Keratinocyte (primary cell): Measurements from ENCODE around the gene UBIAD1. TPM values are rescaled to one million over a fixed set of nuclear protein-coding genes. Genes with fewer than 3 reads are reported as not detected.

ENCODE experiments used
- DNase-seq: peaks from one replicate; pipeline ENCODE4 v3.0.0-alpha.2; 2011; ENCODE audit warnings: low read depth, missing footprints, low spot score
- FAIRE-seq: peaks from 2 replicates; lab custom pipeline; 2011; peaks lifted over from hg19 to GRCh38; lab: Jason Lieb, UNC
- H2AFZ ChIP-seq: 2 replicates; pipeline ENCODE4 v1.6.0; 2012; ENCODE audit warnings: low read length, control low read depth, inconsistent platforms; ENCODE audit not compliant: control insufficient read depth
- H3K27ac ChIP-seq: 2 replicates; pipeline ENCODE4 v1.5.1; 2011; ENCODE audit warnings: low read length; ENCODE audit not compliant: control insufficient read depth, insufficient read depth
- H3K27me3 ChIP-seq: 3 replicates; pipeline ENCODE4 v1.6.0; 2011; ENCODE audit warnings: low read length; ENCODE audit not compliant: control insufficient read depth, insufficient read depth; ENCODE audit errors: extremely low read depth
- H3K36me3 ChIP-seq, 2 experiments: 2 replicates in 1 of 2; 3 replicates in 1 of 2; pipeline ENCODE4 v1.5.1; 2011; ENCODE audit warnings: low read length in 2 of 2, mild to moderate bottlenecking in 1 of 2; ENCODE audit not compliant: control insufficient read depth in 2 of 2, insufficient read depth in 2 of 2; ENCODE audit errors: extremely low read depth in 1 of 2
- H3K4me1 ChIP-seq: 3 replicates; pipeline ENCODE4 v1.5.1; 2011; ENCODE audit warnings: low read length; ENCODE audit not compliant: control insufficient read depth, insufficient read depth; ENCODE audit errors: extremely low read depth
- H3K4me2 ChIP-seq: 3 replicates; pipeline ENCODE4 v1.6.0; 2011; ENCODE audit warnings: low read depth, low read length; ENCODE audit not compliant: control insufficient read depth, insufficient read depth; ENCODE audit errors: extremely low read depth
- H3K4me3 ChIP-seq, 3 experiments: fragments of 200-600 bp in 1 of 3; sonication (generic) in 1 of 3; 2 replicates in 2 of 3; 3 replicates in 1 of 3; pipeline ENCODE4 v1.5.1; 2011 to 2016; ENCODE audit warnings: low read length in 3 of 3, mild to moderate bottlenecking in 3 of 3, control low read depth in 2 of 3, inconsistent platforms in 1 of 3, low read depth in 1 of 3, mixed read lengths in 1 of 3, mixed run types in 1 of 3, moderate library complexity in 1 of 3; ENCODE audit not compliant: control insufficient read depth in 2 of 3, insufficient read depth in 2 of 3; ENCODE audit errors: extremely low read depth in 1 of 3
- H3K79me2 ChIP-seq: 2 replicates; pipeline ENCODE4 v1.6.0; 2012; ENCODE audit warnings: low read length; ENCODE audit not compliant: control insufficient read depth, insufficient read depth
- H3K9ac ChIP-seq: 3 replicates; pipeline ENCODE4 v1.6.0; 2011; ENCODE audit warnings: low read length; ENCODE audit not compliant: control insufficient read depth, insufficient read depth; ENCODE audit errors: extremely low read depth
- H3K9me1 ChIP-seq: 3 replicates; pipeline ENCODE4 v1.6.0; 2011; ENCODE audit warnings: low read length; ENCODE audit not compliant: control insufficient read depth, insufficient read depth; ENCODE audit errors: extremely low read depth
- H3K9me3 ChIP-seq: 2 replicates; pipeline ENCODE4 v1.5.1; 2012; ENCODE audit warnings: low read depth, low read length; ENCODE audit not compliant: control insufficient read depth
- H4K20me1 ChIP-seq: 3 replicates; pipeline ENCODE4 v1.6.0; 2011; ENCODE audit warnings: low read length; ENCODE audit not compliant: control insufficient read depth, insufficient read depth; ENCODE audit errors: extremely low read depth
- CTCF ChIP-seq, 3 experiments: IDR thresholded peaks in 1 of 3; conservative IDR thresholded peaks in 1 of 3; optimal IDR thresholded peaks in 1 of 3; 2 replicates in 2 of 3; 3 replicates in 1 of 3; pipeline versions ENCODE3 to v1.5.1; 2011; ENCODE audit warnings: low read length in 3 of 3, mild to moderate bottlenecking in 3 of 3, moderate library complexity in 2 of 3, control low read depth in 1 of 3, inconsistent platforms in 1 of 3; ENCODE audit not compliant: insufficient read depth in 2 of 3; ENCODE audit errors: extremely low read depth in 1 of 3
- EZH2 ChIP-seq: IDR thresholded peaks from one replicate; pipeline ENCODE4 v1.6.1; 2012; ENCODE audit warnings: inconsistent platforms, mild to moderate bottlenecking, low read length, moderate library complexity
- dilution Hi-C: fragments of 300-500 bp; cut with MboI; formaldehyde crosslinking; loops from one replicate; pipeline ENCODE4 v1.7.0; 2020; ENCODE audit warnings: low sequenced_read_pairs; ENCODE audit not compliant: extremely low pct_ligation_motif_present
- polyA plus RNA-seq, 5 experiments: library from polyadenylated mRNA; depleted of rRNA in 3 of 5; stranded (reverse) in 3 of 5; stranded (forward) in 1 of 5; unstranded in 1 of 5; fragments of >200 nt; gene quantifications; 1 replicate in 1 of 5; 2 replicates in 3 of 5; 3 replicates in 1 of 5; pipeline versions ENCODE4 v1.2.1 to v1.2.3, GENCODE V29; 2011 to 2012; ENCODE audit warnings: missing spikeins in 2 of 5, low read depth in 1 of 5, low replicate concordance in 1 of 5

UBIAD1 gene
- polyA plus RNA-seq, 1 donor (not counting 4 experiments of a cell fraction or from before 2014, with no cell fraction given) = 9.9 TPM

- Histone ChIP-seq H3K4me2 (no peak overlapping the region), H3K4me1 (no peaks in the 10 kb centered on the region), H3K9me1 (no peaks in the 10 kb centered on the region), H3K27me3 (no peaks in the 10 kb centered on the region), H2AFZ (no peak overlapping the region), H4K20me1 (peaks cover 13% of the 10 kb centered on the region), H3K9me3 (no peaks in the 10 kb centered on the region), H3K9ac (no peak overlapping the region), H3K36me3 (peaks cover 8 to 18% of the 10 kb centered on the region in 2 experiments), H3K4me3 (no peak overlapping the region), H3K27ac (no peak overlapping the region), H3K79me2 (peaks cover 5% of the 10 kb centered on the region)
- no peak for TF ChIP-seq EZH2
- no peak for TF ChIP-seq CTCF (optimal IDR thresholded peaks at IDR 0.05 in 1 of 3, IDR thresholded peaks at IDR 0.05 in 1 of 3, conservative IDR thresholded peaks at IDR 0.05 in 1 of 3; ENCODE audit: extremely low read depth in 1 of 3, insufficient read depth in 2 of 3, low read length in 3 of 3)
- FAIRE-seq (no peak), DNase-seq (no peak)
- dilution Hi-C loops = no loop called here
Measured at GRCh38 chr1:11284784-11285183, 11.8 kb downstream of the UBIAD1 start.

GRCh38 chr1:11285883-11286734, 13.1 kb downstream of the UBIAD1 start:
- dilution Hi-C loops = no loop called here
- peaks cover 13% of the 10 kb centered on the region for H4K20me1 ChIP-seq

More at GRCh38 chr1:11285883-11286734, 13.1 kb downstream of the UBIAD1 start:
- peaks cover 10 to 18% of the 10 kb centered on the region in 2 experiments for H3K36me3 ChIP-seq
- DNase-seq = no peak
- FAIRE-seq = peak; percentile 41
- no peak overlapping the region for H3K4me3 ChIP-seq
- H3K4me1 ChIP-seq = no peaks in the 10 kb centered on the region
- H3K4me2 ChIP-seq = no peak overlapping the region
- H3K79me2 ChIP-seq = peaks cover 5% of the 10 kb centered on the region
- H3K9me1 ChIP-seq = no peaks in the 10 kb centered on the region
- no peak overlapping the region for H3K27ac ChIP-seq
- no peak overlapping the region for H3K9ac ChIP-seq
- no peak for TF ChIP-seq EZH2
- TF ChIP-seq CTCF (optimal IDR thresholded peaks at IDR 0.05 in 1 of 3, IDR thresholded peaks at IDR 0.05 in 1 of 3, conservative IDR thresholded peaks at IDR 0.05 in 1 of 3; ENCODE audit: extremely low read depth in 1 of 3, insufficient read depth in 2 of 3, low read length in 3 of 3) = peak in 2 of 3 experiments; percentile 27 to 40
- H3K9me3 ChIP-seq = no peaks in the 10 kb centered on the region
- no peaks in the 10 kb centered on the region for H3K27me3 ChIP-seq
- H2AFZ ChIP-seq = no peak overlapping the region
